WI38 (cell line): ENCODE data around the gene CLK3.
A peak's percentile ranks its signal among the peaks of the same experiment; 100 is the strongest.

Source experiments
- H3K4me3 ChIP-seq: 2 replicates; pipeline ENCODE4 v1.5.1; 2011; ENCODE audit warnings: low read depth, mild to moderate bottlenecking, control low read depth, low read length
- CTCF ChIP-seq: IDR thresholded peaks from 2 replicates; pipeline ENCODE4 v1.5.1; 2012; ENCODE audit warnings: low read depth, mild to moderate bottlenecking, control low read depth, low read length

CLK3 gene

DNA sequence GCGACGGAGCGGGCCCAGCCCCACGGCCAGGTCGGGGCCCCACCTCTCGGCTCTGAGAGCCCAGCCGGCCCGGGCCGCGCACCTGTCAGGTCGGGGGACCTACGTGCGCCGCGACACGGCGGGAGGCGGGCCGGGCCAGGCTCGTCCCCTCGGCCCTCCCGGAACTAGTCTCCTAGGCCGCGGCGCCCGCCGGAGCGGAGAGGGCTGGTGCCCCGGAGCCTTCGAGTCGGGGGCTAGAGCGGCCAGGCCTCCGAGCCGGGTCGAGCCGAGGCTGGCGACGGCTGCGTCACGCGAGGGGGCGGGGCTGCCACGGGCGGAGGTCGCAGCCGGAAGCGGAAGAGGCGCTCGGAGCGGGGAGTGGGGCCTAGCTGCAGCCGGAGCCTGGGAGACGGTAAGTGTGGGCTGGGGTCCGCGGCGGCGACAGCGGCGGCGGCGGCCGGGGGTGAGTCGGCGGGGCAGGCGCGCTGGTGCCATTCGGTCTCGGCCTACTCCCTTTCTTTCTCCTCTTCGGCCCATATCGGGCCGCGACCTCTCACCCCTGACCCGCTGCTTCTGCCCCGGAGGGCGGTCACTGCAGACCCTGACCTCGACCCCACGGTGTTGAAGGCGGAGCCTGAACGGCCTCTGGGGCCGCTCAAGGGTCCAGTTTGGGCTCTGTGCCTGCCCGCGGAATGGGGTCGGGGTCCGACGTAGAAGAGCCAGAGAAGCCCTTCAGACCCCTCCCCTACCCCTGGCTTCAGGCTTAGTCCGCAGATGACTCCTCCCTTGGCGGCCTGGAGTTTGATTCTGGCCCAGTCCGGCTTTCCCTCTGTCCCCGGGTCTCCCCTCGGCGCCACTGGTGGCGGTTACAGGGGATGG lies at the start of gene CLK3:
Gene CLK3 (plus strand): TSS at position 329 of the 858 bp plus-strand sequence. CDS start 3,361 bp downstream, outside the sequence.
- TF ChIP-seq CTCF: no peak
- peak within 1 kb of the TSS; percentile 100 for H3K4me3 ChIP-seq

GRCh38 chr15:74568594-74568993 lies 47.0 kb upstream of the CLK3 start:
- no peak overlapping the region for H3K4me3 ChIP-seq
- no peak for TF ChIP-seq CTCF

DNA sequence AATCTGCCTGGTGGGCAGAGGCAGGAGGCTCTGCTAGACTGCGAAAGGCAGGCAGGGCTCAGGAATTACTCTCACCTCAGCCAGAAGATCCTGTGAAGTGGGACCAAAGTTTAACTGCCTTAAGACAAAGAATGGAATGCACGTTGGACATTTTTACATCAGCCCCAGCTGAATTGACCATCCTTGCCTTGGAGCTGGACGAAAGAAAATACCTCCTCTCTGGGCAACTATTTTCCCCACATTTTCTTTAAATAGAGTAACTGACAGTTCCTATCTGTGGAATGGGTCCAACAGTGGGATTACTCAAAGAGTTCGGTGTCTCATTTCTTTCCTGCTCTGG lies 45.9 kb upstream of the CLK3 start:
- no peak overlapping the region for H3K4me3 ChIP-seq
- no peak for TF ChIP-seq CTCF

- no peak overlapping the region for H3K4me3 ChIP-seq
- no peak for TF ChIP-seq CTCF
Measured at GRCh38 chr15:74571191-74571590, 44.4 kb upstream of the CLK3 start.

DNA sequence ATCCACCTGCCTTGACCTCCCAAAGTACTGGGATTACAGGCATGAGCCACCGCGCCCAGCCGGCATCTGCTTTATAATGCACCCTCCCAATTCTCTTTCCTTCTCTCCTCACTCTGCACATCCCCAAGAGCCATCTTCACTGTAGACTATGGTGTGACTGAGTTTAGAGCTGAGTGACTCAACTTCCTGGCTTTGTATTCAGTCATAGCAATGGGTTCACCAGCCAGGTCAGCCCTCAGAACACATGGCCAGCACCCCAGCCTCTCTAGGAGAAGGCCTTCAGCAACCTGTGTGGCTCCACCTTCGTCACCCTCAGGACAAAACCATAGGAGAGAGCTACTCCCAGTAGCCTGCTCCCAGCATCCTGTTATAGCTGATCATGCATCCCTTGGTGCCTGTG lies 41.6 kb upstream of the CLK3 start:
- H3K4me3 ChIP-seq: no peak overlapping the region

GRCh38 chr15:74578496-74578994 lies 37.1 kb upstream of the CLK3 start:
- no peak for TF ChIP-seq CTCF
- H3K4me3 ChIP-seq: no peak overlapping the region

More for the DNA sequence above, 41.6 kb upstream of the CLK3 start:
- no peak for TF ChIP-seq CTCF

DNA sequence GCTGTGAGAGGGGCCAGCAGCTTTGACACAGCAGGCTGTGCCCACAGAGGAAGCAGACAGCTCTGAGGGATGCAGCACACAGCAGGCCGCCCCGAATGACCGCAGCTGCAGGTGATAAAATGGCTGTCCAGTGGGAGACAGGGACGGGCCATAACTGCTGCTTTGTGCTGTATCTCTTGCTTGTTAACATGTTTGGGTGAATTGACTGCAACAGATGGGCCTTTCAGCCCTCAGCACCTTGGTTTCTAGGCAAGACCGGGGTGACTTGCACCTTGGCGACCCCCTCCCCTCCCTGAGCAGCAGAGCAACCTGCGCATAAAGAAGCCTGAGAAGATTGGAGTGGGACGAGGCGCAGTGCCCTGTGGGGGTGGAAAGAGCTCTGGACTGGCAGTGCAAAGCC lies 36.6 kb upstream of the CLK3 start:
- H3K4me3 ChIP-seq: no peak overlapping the region
- TF ChIP-seq CTCF: no peak
